GM21447 (cell line): ENCODE data around the gene PTPRT.

Experiments used
- ATAC-seq: cut with Tn5 transposase; IDR thresholded peaks from one replicate; pipeline ENCODE4 v1.9.1; 2021; ENCODE audit not compliant: unreplicated experiment

Gene PTPRT

GRCh38 chr20:42646250-42646649, 543.5 kb downstream of the PTPRT start:
- no peak for ATAC-seq

- ATAC-seq, result no peak
Measured at GRCh38 chr20:42641886-42642285, 547.8 kb downstream of the PTPRT start.

DNA sequence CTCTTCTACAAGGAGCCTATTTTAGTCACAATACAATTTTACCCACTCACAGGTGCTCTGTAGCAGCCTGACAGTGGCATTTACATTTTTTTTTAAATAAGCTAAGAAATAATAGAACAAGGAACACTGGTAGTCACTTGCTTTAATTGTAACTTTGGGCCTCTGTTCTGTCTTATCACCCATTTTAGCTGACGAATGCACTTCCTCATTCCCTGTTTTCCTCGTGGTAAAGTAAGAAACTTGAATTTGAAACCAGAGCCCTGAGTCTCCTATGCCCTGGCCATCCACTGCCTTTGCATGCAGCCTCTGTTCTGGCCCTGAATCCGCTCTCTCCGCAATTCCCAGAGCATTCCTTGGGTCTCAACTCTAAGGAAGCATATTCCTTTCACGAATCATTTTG, 550.6 kb downstream of the PTPRT start:
- no peak for ATAC-seq

GRCh38 chr20:42635699-42636411, 553.9 kb downstream of the PTPRT start:
- ATAC-seq, result no peak

DNA sequence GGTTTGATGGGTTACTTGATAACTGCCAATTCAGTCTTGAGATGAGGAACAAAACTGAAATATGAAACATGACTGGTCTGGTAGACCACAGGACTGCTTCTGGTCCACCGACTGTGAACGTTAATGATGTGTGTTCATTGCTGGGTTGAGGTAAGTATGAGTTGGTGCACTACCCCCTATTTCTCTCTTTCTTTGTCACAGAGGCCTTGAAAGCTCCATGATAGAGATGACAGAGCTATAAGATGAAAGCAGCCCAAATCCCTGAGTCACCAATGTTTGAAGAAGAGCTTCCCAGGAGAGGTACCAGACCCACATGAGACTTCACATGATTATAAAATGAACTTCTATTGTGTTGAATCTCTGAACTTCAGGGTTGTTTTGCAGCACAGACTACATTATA, 555.5 kb downstream of the PTPRT start:
- no peak for ATAC-seq

DNA sequence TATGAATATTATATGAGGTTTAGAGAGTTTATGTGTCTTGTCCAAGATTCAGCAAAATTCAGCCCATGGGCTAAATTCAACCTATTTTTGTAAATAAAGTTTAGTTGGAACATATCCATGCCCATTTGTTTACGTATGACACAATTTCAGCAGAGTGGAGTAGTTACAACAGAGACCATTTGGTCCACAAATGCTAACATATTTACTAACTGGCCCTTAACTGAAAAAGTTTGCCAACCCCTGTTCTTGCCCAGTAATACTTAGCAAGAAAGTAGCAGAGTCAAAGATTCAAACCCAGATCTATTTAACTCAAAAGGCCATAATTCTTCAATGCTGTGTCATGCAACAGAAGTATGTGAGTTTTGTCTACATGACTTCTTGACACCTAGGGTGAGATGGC, 561.0 kb downstream of the PTPRT start:
- ATAC-seq, result no peak

- no peak for ATAC-seq
Measured at GRCh38 chr20:42613076-42613475, 576.6 kb downstream of the PTPRT start.

DNA sequence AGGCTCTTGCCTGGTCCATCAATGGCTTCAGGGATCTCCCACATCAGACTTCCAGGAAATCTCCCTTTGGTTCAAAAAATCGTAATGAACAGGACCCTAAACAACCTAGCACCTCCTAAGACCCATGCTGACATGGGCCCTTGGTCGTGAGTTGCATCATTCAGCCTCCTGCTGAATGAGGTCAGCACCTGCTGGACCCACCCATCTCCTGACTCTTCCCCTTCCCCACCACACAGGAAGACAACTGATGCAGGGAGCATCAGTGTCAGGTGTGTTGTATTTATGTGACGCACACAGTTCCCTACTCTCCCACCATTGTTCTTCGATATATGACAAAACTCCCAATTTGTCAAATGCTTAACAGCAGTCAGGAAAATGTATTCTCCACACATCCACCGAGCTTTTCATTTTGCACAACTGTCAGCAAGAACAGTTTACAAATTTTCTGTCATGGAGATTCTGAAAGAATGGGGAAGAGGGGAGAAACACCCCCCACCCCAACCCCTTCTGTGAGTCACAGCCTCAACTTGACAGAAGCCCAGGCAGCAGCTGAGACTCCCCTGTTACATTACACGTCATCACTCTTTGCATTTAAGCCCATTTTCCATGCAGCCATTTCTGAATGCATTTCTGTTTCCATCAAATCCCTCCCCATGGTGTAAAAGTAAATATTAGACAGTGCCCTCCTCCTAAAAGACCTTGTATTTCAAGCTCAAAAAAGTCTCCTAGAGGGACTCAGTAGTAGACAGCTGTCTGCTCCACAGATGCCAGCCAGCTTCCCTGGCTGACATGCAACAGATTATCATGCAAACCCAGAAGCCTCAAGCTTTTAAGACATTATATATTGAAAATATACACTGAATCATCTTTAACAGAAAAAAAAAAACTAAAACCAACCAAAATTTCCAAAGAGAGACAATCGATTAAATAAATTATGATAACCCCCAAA, 577.5 kb downstream of the PTPRT start:
- ATAC-seq, result no peak

DNA sequence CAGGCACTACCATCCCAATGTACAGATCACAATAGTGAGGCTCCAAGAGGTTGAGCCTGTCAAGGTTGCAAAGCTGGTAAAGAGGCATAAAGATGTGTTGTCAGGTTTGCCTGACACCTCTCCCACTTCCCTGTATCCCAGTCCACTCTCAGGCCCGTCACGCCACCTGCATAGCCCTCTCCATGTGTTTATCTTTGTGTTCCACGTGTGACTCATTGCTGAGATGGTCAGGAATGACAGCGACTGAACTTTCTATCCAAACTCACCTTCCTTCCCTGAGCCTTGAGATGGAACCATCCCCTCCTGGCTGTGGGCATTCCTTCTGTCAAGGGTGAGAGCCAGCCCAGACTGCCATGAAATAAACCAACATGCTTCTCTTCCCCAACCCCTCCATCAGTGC, 578.3 kb downstream of the PTPRT start:
- no peak for ATAC-seq

GRCh38 chr20:42610070-42610469, 579.6 kb downstream of the PTPRT start:
- no peak for ATAC-seq

DNA sequence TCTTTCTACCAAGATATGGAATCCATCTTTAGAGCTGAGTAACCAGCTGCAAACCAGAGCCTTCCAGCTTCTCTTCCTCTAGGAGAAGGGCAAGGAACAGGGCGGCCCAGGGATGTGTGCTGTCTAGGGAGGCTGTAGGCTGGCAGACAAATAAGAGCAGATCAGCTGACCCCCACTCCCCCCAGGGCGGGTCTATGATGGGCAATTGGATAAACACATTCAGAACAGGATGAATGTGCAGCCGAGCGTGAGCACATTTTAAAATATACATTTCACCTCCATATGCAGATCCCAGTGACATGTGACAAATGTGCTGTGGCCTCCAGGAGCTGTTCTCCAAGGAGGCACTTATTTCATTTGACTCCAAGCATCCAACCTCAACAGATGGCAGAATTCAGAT, 580.1 kb downstream of the PTPRT start:
- ATAC-seq, result no peak

DNA sequence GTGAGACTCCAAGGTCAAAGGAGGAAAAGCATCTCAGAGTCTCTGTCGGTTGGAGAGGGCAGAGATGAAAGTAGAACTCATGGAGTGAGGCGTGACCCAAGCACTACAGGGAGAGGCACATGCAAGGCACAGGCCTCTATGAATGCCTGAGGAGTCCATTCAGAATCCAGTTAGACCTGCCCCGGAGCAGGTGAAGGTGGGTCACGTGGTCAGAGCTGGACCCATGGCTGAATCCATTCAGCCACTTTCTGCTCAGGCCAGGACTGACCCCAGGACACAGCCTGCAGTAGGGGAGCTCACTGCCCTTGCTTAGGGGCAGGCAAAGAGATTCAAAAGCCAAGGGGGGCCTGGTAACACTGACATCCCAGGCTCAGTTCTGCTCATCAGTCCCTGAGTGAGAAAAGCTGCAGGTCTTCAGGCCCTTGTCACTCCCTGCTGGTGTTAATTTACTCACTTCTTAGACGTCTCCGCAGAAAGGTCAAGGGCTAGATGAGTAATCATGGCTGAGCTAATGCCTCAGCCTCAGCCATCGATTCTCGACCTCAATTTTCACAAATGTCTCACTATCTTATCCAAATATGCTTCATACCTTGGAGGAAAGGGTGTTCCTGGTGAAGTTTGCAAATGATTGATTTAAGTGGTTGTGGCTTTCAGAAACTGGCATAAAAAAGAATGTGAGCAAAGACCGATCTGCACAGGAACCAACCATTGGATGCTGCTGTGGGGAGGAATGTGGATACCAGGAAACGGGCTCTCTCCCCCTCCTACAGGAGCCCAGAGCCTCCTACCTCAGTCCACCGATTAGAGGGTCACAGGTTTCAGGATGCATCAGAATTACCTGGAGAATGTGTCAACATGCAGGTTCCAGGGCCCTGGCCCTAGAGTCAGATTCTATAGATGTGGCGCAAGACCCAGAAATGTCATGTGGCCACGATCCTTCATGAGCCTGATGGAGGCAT, 584.4 kb downstream of the PTPRT start:
- ATAC-seq, result no peak

DNA sequence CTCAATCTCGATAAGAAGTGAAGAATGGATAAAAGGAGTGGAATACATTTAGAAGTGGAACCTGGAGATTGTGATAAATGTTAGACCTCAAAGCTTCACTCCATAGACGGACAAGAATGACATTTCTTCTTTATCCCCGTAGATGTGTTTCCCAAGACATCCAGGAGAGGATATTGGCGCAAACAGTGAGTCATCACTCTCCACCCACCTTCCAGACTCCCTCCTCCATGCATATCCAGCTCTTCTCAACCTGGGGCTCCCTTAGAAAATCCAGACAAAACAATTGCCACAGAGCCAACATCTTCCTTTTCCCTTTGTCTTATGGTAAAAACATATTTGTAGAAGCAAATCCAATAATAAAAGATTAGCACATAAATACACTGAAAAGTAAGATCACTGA, 586.1 kb downstream of the PTPRT start:
- ATAC-seq, result no peak

GRCh38 chr20:42598581-42598980, 591.1 kb downstream of the PTPRT start:
- ATAC-seq, result no peak

GRCh38 chr20:42595625-42596024, 594.1 kb downstream of the PTPRT start:
- ATAC-seq, result no peak

- ATAC-seq, result no peak
Measured at GRCh38 chr20:42594659-42595058, 595.0 kb downstream of the PTPRT start.

GRCh38 chr20:42594011-42594410, 595.7 kb downstream of the PTPRT start:
- ATAC-seq, result no peak

GRCh38 chr20:42589976-42590639, 599.6 kb downstream of the PTPRT start:
- ATAC-seq, result no peak

- ATAC-seq, result no peak
Measured at GRCh38 chr20:42588847-42589246, 600.9 kb downstream of the PTPRT start.

DNA sequence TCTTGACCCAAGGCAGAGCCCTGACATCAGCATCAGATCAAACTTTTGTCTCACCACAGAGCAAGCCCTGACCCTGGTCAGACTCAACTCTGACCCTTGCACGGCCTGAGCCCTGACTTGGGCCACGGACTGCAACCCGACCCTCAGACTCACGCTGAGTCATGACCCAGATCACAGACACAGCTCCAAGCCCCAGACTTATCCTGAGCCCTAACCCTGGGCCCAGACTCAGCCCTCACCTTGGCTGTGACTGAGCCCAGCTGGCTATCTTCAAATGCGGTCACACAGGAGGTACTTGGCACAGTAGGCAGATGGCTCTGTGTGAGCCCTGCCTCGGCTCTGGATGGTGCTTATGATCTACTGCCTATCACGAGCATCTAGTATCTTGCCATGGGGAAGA, 602.3 kb downstream of the PTPRT start:
- no peak for ATAC-seq

DNA sequence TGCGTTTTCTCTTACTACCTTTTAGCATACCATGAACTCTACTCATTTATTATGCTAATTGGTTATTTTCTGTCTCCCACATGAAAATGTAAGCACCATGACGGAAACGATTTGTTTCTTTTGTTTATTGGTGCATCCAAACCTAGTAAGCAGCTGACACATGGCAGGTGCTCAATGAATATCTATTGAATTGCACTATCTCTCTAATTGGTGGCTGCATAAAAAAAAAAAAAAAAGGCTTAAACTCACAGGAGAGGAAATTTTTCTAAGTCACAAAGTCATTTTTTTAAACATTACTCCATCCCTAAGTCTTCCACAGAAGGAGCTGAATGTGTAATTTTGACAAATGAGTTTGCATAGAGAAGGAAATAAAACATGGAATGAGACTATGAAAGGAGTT, 608.4 kb downstream of the PTPRT start:
- no peak for ATAC-seq
